Natural killer cell (primary cell): ENCODE data around the gene HSD17B3. TPM values are rescaled to one million over a fixed set of nuclear protein-coding genes. Genes with fewer than 3 reads are reported as not detected.

Experiments used
- ATAC-seq, 3 donors: fragments of 150-1000 bp in 2 of 3; fragments of 200-7000 bp in 1 of 3; cut with Tn5 transposase; 1 replicate in 1 of 3; 2 replicates in 2 of 3; pipeline ENCODE4 v1.10.0; 2021; ENCODE audit warnings: mild to moderate bottlenecking in 2 of 3, moderate library complexity in 2 of 3
- DNase-seq, 2 donors: peaks; one replicate each; pipeline versions ENCODE4 v3.0.0 to v3.0.0-alpha.2; 2013 to 2021; ENCODE audit warnings: mixed read lengths in 1 of 2
- H3K27ac ChIP-seq: one replicate; pipeline ENCODE4 v1.5.1; 2013; ENCODE audit warnings: mild to moderate bottlenecking, low read length
- H3K27me3 ChIP-seq: one replicate; pipeline ENCODE4 v1.6.1; 2013; ENCODE audit warnings: low read length; ENCODE audit not compliant: control insufficient read depth, insufficient read depth
- H3K36me3 ChIP-seq: one replicate; pipeline ENCODE4 v1.6.1; 2013; ENCODE audit warnings: low read length; ENCODE audit not compliant: control insufficient read depth, insufficient read depth
- H3K4me1 ChIP-seq: one replicate; pipeline ENCODE4 v1.6.1; 2013; ENCODE audit warnings: low read length; ENCODE audit not compliant: control insufficient read depth, insufficient read depth
- H3K4me3 ChIP-seq: one replicate; pipeline ENCODE4 v1.5.1; 2013; ENCODE audit warnings: low read length
- H3K9me3 ChIP-seq: one replicate; pipeline ENCODE4 v1.6.1; 2013; ENCODE audit warnings: low read length; ENCODE audit not compliant: control insufficient read depth, insufficient read depth
- H3K27ac Mint-ChIP-seq, 2 donors: one replicate each; pipeline ENCODE4 v1.8.0; 2022; ENCODE audit warnings: mild to moderate bottlenecking in 2 of 2, mixed read lengths in 2 of 2, moderate library complexity in 1 of 2
- H3K27me3 Mint-ChIP-seq, 2 donors: one replicate each; pipeline ENCODE4 v1.8.0; 2022; ENCODE audit warnings: low read depth in 2 of 2, mixed read lengths in 2 of 2
- H3K36me3 Mint-ChIP-seq: one replicate; pipeline ENCODE4 v1.8.0; 2022; ENCODE audit warnings: mixed read lengths
- H3K4me1 Mint-ChIP-seq, 2 donors: one replicate each; pipeline ENCODE4 v1.8.0; 2022; ENCODE audit warnings: mixed read lengths in 2 of 2
- H3K4me3 Mint-ChIP-seq: one replicate; pipeline ENCODE4 v1.8.0; 2022; ENCODE audit warnings: mild to moderate bottlenecking, moderate library complexity, mixed read lengths
- H3K9me3 Mint-ChIP-seq, 2 donors: one replicate each; pipeline ENCODE4 v1.8.0; 2022; ENCODE audit warnings: mixed read lengths in 2 of 2
- CTCF ChIP-seq: fragments of 200-600 bp; IDR thresholded peaks from one replicate; pipeline ENCODE4 v1.8.0; 2022; ENCODE audit warnings: antibody characterized with exemption
- WGBS: methylation state at CpG from one replicate; pipeline ENCODE4 v1.1.7; 2013; ENCODE audit warnings: missing lambda C conversion rate; ENCODE audit not compliant: insufficient coverage; 5-methylcytosine and 5-hydroxymethylcytosine counted together
- intact Hi-C: fragments of 100-400 bp; cut with micrococcal nuclease; formaldehyde crosslinking; loops from one replicate; pipeline ENCODE4 v1.14.2; 2022
- total RNA-seq, 4 donors: library from RNA; stranded (reverse); fragments of 120-200 nt in 1 of 4; gene quantifications; one replicate each; pipeline versions ENCODE4 v1.2.3 to v1.2.4, GENCODE V29; 2013 to 2022

Gene HSD17B3
- total RNA-seq, 3 donors from 2014 or later (not counting 1 experiment from before 2014, with no cell fraction given): 0.68 to 0.96 (median 0.80) TPM

- 83% methylated on average over 18 of the region's 18 CpGs for WGBS
- no peaks in the 10 kb centered on the region for H3K9me3 Mint-ChIP-seq
- intact Hi-C loops: no loop called here
Measured at GRCh38 chr9:96255698-96256097, 46.3 kb downstream of the HSD17B3 start.

GRCh38 chr9:96253059-96253696 lies 48.8 kb downstream of the HSD17B3 start:
- Mint-ChIP-seq H3K27ac (no peak overlapping the region), H3K36me3 (no peaks in the 10 kb centered on the region), H3K27me3 (peaks cover 24 to 70% of the 10 kb centered on the region in 2 donors), H3K4me3 (no peak overlapping the region), H3K9me3 (no peaks in the 10 kb centered on the region), H3K4me1 (no peaks in the 10 kb centered on the region)
- H3K4me3 ChIP-seq: no peak overlapping the region
- H3K27ac ChIP-seq: no peak overlapping the region
- intact Hi-C loops: no loop called here
- no peaks in the 10 kb centered on the region for H3K9me3 ChIP-seq
- DNase-seq (no peak), ATAC-seq (no peak)
- WGBS: 55% methylated on average over 11 of the region's 11 CpGs
- H3K4me1 ChIP-seq: no peaks in the 10 kb centered on the region
- peaks cover 12% of the 10 kb centered on the region for H3K27me3 ChIP-seq
- TF ChIP-seq CTCF: no peak
- no peaks in the 10 kb centered on the region for H3K36me3 ChIP-seq

More at GRCh38 chr9:96255698-96256097, 46.3 kb downstream of the HSD17B3 start:
- H3K36me3 Mint-ChIP-seq: no peaks in the 10 kb centered on the region
- H3K4me1 Mint-ChIP-seq: no peaks in the 10 kb centered on the region
- peaks cover 20 to 68% of the 10 kb centered on the region in 2 donors for H3K27me3 Mint-ChIP-seq
- ATAC-seq: no peak
- no peak overlapping the region for H3K4me3 ChIP-seq
- TF ChIP-seq CTCF: no peak
- no peaks in the 10 kb centered on the region for H3K9me3 ChIP-seq
- peaks cover 11% of the 10 kb centered on the region for H3K27me3 ChIP-seq
- H3K27ac ChIP-seq: no peak overlapping the region
- no peaks in the 10 kb centered on the region for H3K36me3 ChIP-seq
- no peak overlapping the region for H3K4me3 Mint-ChIP-seq
- no peak for DNase-seq
- H3K27ac Mint-ChIP-seq: no peak overlapping the region
- no peaks in the 10 kb centered on the region for H3K4me1 ChIP-seq

- Histone ChIP-seq H3K27me3 (peaks cover 10% of the 10 kb centered on the region), H3K9me3 (no peaks in the 10 kb centered on the region), H3K36me3 (no peaks in the 10 kb centered on the region), H3K27ac (no peak overlapping the region), H3K4me3 (no peak overlapping the region), H3K4me1 (no peaks in the 10 kb centered on the region)
- Mint-ChIP-seq H3K4me3 (no peak overlapping the region), H3K36me3 (no peaks in the 10 kb centered on the region), H3K27me3 (peaks cover 29 to 67% of the 10 kb centered on the region in 2 donors), H3K9me3 (no peaks in the 10 kb centered on the region), H3K4me1 (no peaks in the 10 kb centered on the region), H3K27ac (no peak overlapping the region)
- intact Hi-C loops: no loop called here
- WGBS: 95% methylated on average over 3 of the region's 4 CpGs
- TF ChIP-seq CTCF: no peak
- no peak for DNase-seq
- ATAC-seq: no peak
Measured at GRCh38 chr9:96251451-96251850, 50.5 kb downstream of the HSD17B3 start.

GRCh38 chr9:96249746-96250145 lies 52.2 kb downstream of the HSD17B3 start:
- intact Hi-C loops: no loop called here
- no peaks in the 10 kb centered on the region for H3K36me3 ChIP-seq

More at GRCh38 chr9:96249746-96250145, 52.2 kb downstream of the HSD17B3 start:
- H3K27ac ChIP-seq: no peak overlapping the region
- Mint-ChIP-seq H3K4me1 (no peaks in the 10 kb centered on the region), H3K27ac (no peak overlapping the region), H3K27me3 (peaks cover 30 to 63% of the 10 kb centered on the region in 2 donors), H3K4me3 (no peak overlapping the region), H3K9me3 (no peaks in the 10 kb centered on the region), H3K36me3 (no peaks in the 10 kb centered on the region)
- H3K27me3 ChIP-seq: peaks cover 18% of the 10 kb centered on the region
- ATAC-seq: no peak
- H3K4me3 ChIP-seq: no peak overlapping the region
- no peaks in the 10 kb centered on the region for H3K4me1 ChIP-seq
- no peak for DNase-seq
- H3K9me3 ChIP-seq: no peaks in the 10 kb centered on the region
- WGBS: 75% methylated on average over 5 of the region's 6 CpGs
- TF ChIP-seq CTCF: no peak
